HepG2 (cell line): Measurements from ENCODE around the gene SPATS2. TPM values are rescaled to one million over a fixed set of nuclear protein-coding genes. Genes with fewer than 3 reads are reported as not detected.
A peak's percentile ranks its signal among the peaks of the same experiment; 100 is the strongest.

Experiments
- ATAC-seq: fragments of 200-7000 bp; cut with Tn5 transposase; 3 replicates; pipeline ENCODE4 v1.9.1; 2020; ENCODE audit warnings: mild to moderate bottlenecking, moderate library complexity
- BruUV-seq: library from RNA; stranded (reverse); fragments of 400-500 nt; replicated peaks from 2 replicates; lab custom pipeline; 2021; lab: Mats Ljungman, UMichigan
- CTCF ChIA-PET: fragments of 300-600 bp; formaldehyde crosslinking; extraction: SDS; loops from one replicate; lab custom pipeline; 2021; ENCODE audit warnings: low total read pairs, inconsistent platforms, low intra/inter-chr PET ratio; lab: Yijun Ruan, JAX
- POLR2A ChIA-PET: fragments of 350-600 bp; sonication (Branson Sonifier 250); formaldehyde crosslinking; loops from one replicate; lab custom pipeline; 2020; ENCODE audit warnings: antibody characterized with exemption, inconsistent platforms; lab: Yijun Ruan, JAX
- DNase-seq: peaks from one replicate; pipeline ENCODE4 v3.0.0-alpha.2; 2015; ENCODE audit warnings: low spot score
- FAIRE-seq: peaks from 3 replicates; lab custom pipeline; 2011; peaks lifted over from hg19 to GRCh38; lab: Jason Lieb, UNC
- H2AFZ ChIP-seq: one replicate; pipeline ENCODE4 v1.6.1; 2011; ENCODE audit warnings: low read length, inconsistent platforms
- H3K27ac ChIP-seq: fragments of 300-600 bp; 3 replicates; pipeline ENCODE4 v1.8.0; 2011; ENCODE audit warnings: mixed run types, mild to moderate bottlenecking, mixed read lengths, low read length, inconsistent platforms; ENCODE audit not compliant: insufficient read depth; ENCODE audit errors: extremely low read length
- H3K27me3 ChIP-seq, 2 experiments: fragments of 200-600 bp in 1 of 2; 2 replicates in 1 of 2; 3 replicates in 1 of 2; pipeline versions ENCODE4 v1.6.0 to v1.8.0; 2011; ENCODE audit warnings: low read length in 2 of 2, mild to moderate bottlenecking in 2 of 2, moderate library complexity in 2 of 2, inconsistent platforms in 1 of 2; ENCODE audit not compliant: insufficient read depth in 2 of 2, control insufficient read depth in 1 of 2
- H3K36me3 ChIP-seq, 2 experiments: fragments of 200-600 bp in 1 of 2; replicated peaks in 1 of 2; 2 replicates in 1 of 2; 3 replicates in 1 of 2; pipeline versions ENCODE4 v1.5.1 to v1.8.0; 2011; ENCODE audit warnings: low read length in 2 of 2, inconsistent platforms in 1 of 2; ENCODE audit not compliant: insufficient read depth in 2 of 2, control insufficient read depth in 1 of 2
- H3K4me1 ChIP-seq: 2 replicates; pipeline ENCODE4 v1.5.1; 2012; ENCODE audit warnings: low read length, inconsistent platforms; ENCODE audit not compliant: insufficient read depth
- H3K4me2 ChIP-seq: 2 replicates; pipeline ENCODE4 v1.6.0; 2011; ENCODE audit warnings: low read depth, low read length, inconsistent platforms
- H3K4me3 ChIP-seq, 3 experiments: fragments of 200-600 bp in 1 of 3; sonication (generic), shearing (Covaris generic) in 1 of 3; replicated peaks in 1 of 3; 2 replicates each; pipeline ENCODE4 v1.5.1; 2011 to 2016; ENCODE audit warnings: low read length in 3 of 3, inconsistent platforms in 2 of 3, low read depth in 2 of 3, mild to moderate bottlenecking in 2 of 3, control low read depth in 1 of 3, mixed read lengths in 1 of 3; ENCODE audit not compliant: insufficient read depth in 1 of 3
- H3K79me2 ChIP-seq: one replicate; pipeline ENCODE4 v1.6.1; 2011; ENCODE audit warnings: low read length, inconsistent platforms; ENCODE audit not compliant: insufficient read depth
- H3K9ac ChIP-seq: 2 replicates; pipeline ENCODE4 v1.6.0; 2011; ENCODE audit warnings: mild to moderate bottlenecking, low read depth, low read length, inconsistent platforms; ENCODE audit not compliant: insufficient read depth
- H3K9me3 ChIP-seq: 2 replicates; pipeline ENCODE4 v1.5.1; 2012; ENCODE audit warnings: mild to moderate bottlenecking, low read length
- H4K20me1 ChIP-seq: 2 replicates; pipeline ENCODE4 v1.6.0; 2011; ENCODE audit warnings: inconsistent platforms, mild to moderate bottlenecking, low read length, moderate library complexity; ENCODE audit not compliant: insufficient read depth
- HDAC1 ChIP-seq: sonication (generic); formaldehyde crosslinking; IDR thresholded peaks from 2 replicates; pipeline ENCODE4 v1.5.1; 2020; ENCODE audit warnings: mild to moderate bottlenecking, missing genetic modification reagents
- HOXA3 ChIP-seq: sonication (generic); formaldehyde crosslinking; IDR thresholded peaks from 2 replicates; pipeline ENCODE4 v1.5.0; 2020; ENCODE audit warnings: missing genetic modification reagents
- KDM2A ChIP-seq: sonication (generic); formaldehyde crosslinking; IDR thresholded peaks from 2 replicates; pipeline ENCODE4 v1.4.0; 2020; ENCODE audit warnings: low read depth, missing genetic modification reagents, borderline replicate concordance
- SAP130 ChIP-seq: IDR thresholded peaks from 2 replicates; pipeline ENCODE4 v1.6.1; 2016; ENCODE audit warnings: low read depth
- SP4 ChIP-seq: sonication (generic); formaldehyde crosslinking; IDR thresholded peaks from 2 replicates; pipeline ENCODE4 v1.8.1; 2023; ENCODE audit warnings: mild to moderate bottlenecking, missing genetic modification reagents
- TAF1 ChIP-seq: sonication (generic); formaldehyde crosslinking; IDR thresholded peaks from 2 replicates; pipeline ENCODE4 v1.4.0; 2020; ENCODE audit warnings: missing genetic modification reagents
- TFE3 ChIP-seq: IDR thresholded peaks from 2 replicates; pipeline ENCODE4 v1.6.1; 2016
- THAP8 ChIP-seq: sonication (generic); formaldehyde crosslinking; IDR thresholded peaks from 2 replicates; pipeline ENCODE4 v1.5.1; 2020; ENCODE audit warnings: missing genetic modification reagents, mild to moderate bottlenecking, borderline replicate concordance
- UBTF ChIP-seq: sonication (generic); formaldehyde crosslinking; IDR thresholded peaks from 2 replicates; pipeline ENCODE4 v1.4.0; 2020; ENCODE audit warnings: mild to moderate bottlenecking, missing genetic modification reagents
- ZBTB44 ChIP-seq: sonication (generic); formaldehyde crosslinking; IDR thresholded peaks from 2 replicates; pipeline ENCODE4 v1.4.0; 2020; ENCODE audit warnings: missing genetic modification reagents
- ZFY ChIP-seq: sonication (generic); formaldehyde crosslinking; IDR thresholded peaks from 2 replicates; pipeline ENCODE4 v1.4.0; 2020; ENCODE audit warnings: missing genetic modification reagents
- ZGPAT ChIP-seq: IDR thresholded peaks from 2 replicates; pipeline ENCODE4 v1.6.1; 2016; ENCODE audit warnings: mild to moderate bottlenecking
- ZNF292 ChIP-seq: sonication (generic); formaldehyde crosslinking; IDR thresholded peaks from 2 replicates; pipeline ENCODE4 v1.8.1; 2022; ENCODE audit warnings: mild to moderate bottlenecking, low read depth, missing genetic modification reagents, borderline replicate concordance
- ZNF414 ChIP-seq: sonication (generic); formaldehyde crosslinking; IDR thresholded peaks from 2 replicates; pipeline ENCODE4 v1.5.0; 2020; ENCODE audit warnings: missing genetic modification reagents
- WGBS: methylation state at CpG from one replicate; pipeline ENCODE4 v1.1.6; 2017; ENCODE audit warnings: low lambda C conversion rate; 5-methylcytosine and 5-hydroxymethylcytosine counted together
- in situ Hi-C: cut with HindIII; loops from 2 replicates; pipeline ENCODE4 v1.10.0; 2017; ENCODE audit warnings: low pct_unique_long_range_greater_than_20kb; ENCODE audit not compliant: extremely low pct_ligation_motif_present
- intact Hi-C: fragments of 100-400 bp; cut with micrococcal nuclease; formaldehyde crosslinking; loops from one replicate; pipeline ENCODE4 v1.10.0; 2022; ENCODE audit not compliant: unreplicated experiment
- polyA plus RNA-seq, 8 experiments: library from polyadenylated mRNA; depleted of rRNA in 3 of 8; stranded (reverse) in 7 of 8; unstranded in 1 of 8; fragments of >200 nt; fragmentation: Illumina TruSeq in 4 of 8; extraction: Trizol in 4 of 8; gene quantifications; 2 replicates each; pipeline versions ENCODE4 v1.2.1 to v1.2.3, GENCODE V29; 2011 to 2016; ENCODE audit warnings: low read depth in 4 of 8, missing spikeins in 1 of 8, mixed read lengths in 1 of 8; ENCODE audit not compliant: insufficient read depth in 1 of 8
- total RNA-seq, 5 experiments: library from RNA; depleted of rRNA; stranded (reverse); fragments of >200 nt; fragmentation: Illumina TruSeq; extraction: Trizol; gene quantifications; 2 replicates each; pipeline ENCODE4 v1.2.3, GENCODE V29; 2016; ENCODE audit warnings: low read depth in 1 of 5

The SPATS2 gene
- total and polyA plus RNA-seq, 2 of the 13 experiments (the other 11 are each of a cell fraction or from before 2014, with no cell fraction given), result 19.3 to 28.1 TPM

GRCh38 chr12:49550693-49551252 lies 183.5 kb downstream of the SPATS2 start:
- Histone ChIP-seq H3K27ac (peak overlapping the region; percentile 57), H3K4me1 (peaks cover 57% of the 10 kb centered on the region), H3K9me3 (no peaks in the 10 kb centered on the region), H3K9ac (no peak overlapping the region), H2AFZ (no peak overlapping the region), H3K27me3 (0 out of 5 replicates have a peak, but pooled peaks cover 0 to 1% of the 10 kb centered on the region in 2 experiments), H3K79me2 (no peaks in the 10 kb centered on the region), H3K4me3 (peak overlapping the region in 1 of 3 experiments; percentile 34; a peak in 2 of 6 replicates), H4K20me1 (no peaks in the 10 kb centered on the region), H3K36me3 (no peaks in the 10 kb centered on the region), H3K4me2 (peak overlapping the region; percentile 55)
- peak; percentile 67 for DNase-seq
- WGBS, result 0% methylated on average over 4 of the region's 6 CpGs
- FAIRE-seq, result peak; percentile 90
- BruUV-seq, result no TSS peak
- ATAC-seq, result peak; percentile 68
- in situ Hi-C loops, result no loop called here
- ChIA-PET CTCF (no interaction called here), POLR2A (interaction anchor here (0.9 to 2.0 kb wide), 7 partner anchors 10 to 184 kb away, joined by 3 to 11 read pairs (median 4); partner anchors contain the start of genes MCRS1 and SPATS2)
- intact Hi-C loops, result no loop called here
- TF ChIP-seq HDAC1, result 0 out of 2 replicates have a peak, but pooled peaks have one; percentile 21
- TF ChIP-seq TFE3 (CRISPR knock-in tag), result 0 out of 2 replicates have a peak, but pooled peaks have one; percentile 11
- TF ChIP-seq ZGPAT (CRISPR knock-in tag), result 0 out of 2 replicates have a peak, but pooled peaks have one; percentile 29
- TF ChIP-seq ZFY (CRISPR knock-in tag), result peak; percentile 38; the same call in 1 of the 2 replicates
- TF ChIP-seq ZNF292 (CRISPR knock-in tag), result no peak
- peak; percentile 37; the same call in 1 of the 2 replicates for TF ChIP-seq TAF1
- TF ChIP-seq SP4 (CRISPR knock-in tag), result 0 out of 2 replicates have a peak, but pooled peaks have one; percentile 19
- 0 out of 2 replicates have a peak, but pooled peaks have one; percentile 15 for TF ChIP-seq UBTF
- peak; percentile 36; the same call in 1 of the 2 replicates for TF ChIP-seq KDM2A (CRISPR knock-in tag)
- peak; percentile 30; the same call in 1 of the 2 replicates for TF ChIP-seq SAP130 (CRISPR knock-in tag)
- TF ChIP-seq ZNF414 (CRISPR knock-in tag), result 0 out of 2 replicates have a peak, but pooled peaks have one; percentile 13
- TF ChIP-seq HOXA3 (CRISPR knock-in tag), result peak; percentile 59; the same call in 1 of the 2 replicates
- no peak for TF ChIP-seq ZBTB44 (CRISPR knock-in tag)
- no peak for TF ChIP-seq THAP8 (CRISPR knock-in tag)
